Sigmoid colon (tissue), 4 donors: ENCODE measurements around the gene C19orf44.

Experiments used
- EP300 ChIP-seq, 4 donors: sonication (generic); formaldehyde crosslinking; IDR thresholded peaks; one replicate each; pipeline ENCODE4 v1.6.1; 2017; ENCODE audit warnings: antibody characterized with exemption in 4 of 4
- POLR2A ChIP-seq, 2 donors: fragments of 450-650 bp; IDR thresholded peaks; one replicate each; pipeline ENCODE4 v1.6.1; 2016; ENCODE audit warnings: antibody characterized with exemption in 2 of 2, mild to moderate bottlenecking in 2 of 2, moderate library complexity in 2 of 2
- POLR2AphosphoS5 ChIP-seq, 4 donors: sonication (generic); formaldehyde crosslinking; IDR thresholded peaks; one replicate each; pipeline ENCODE4 v1.6.1; 2017; ENCODE audit warnings: antibody characterized with exemption in 4 of 4
- TF ChIP-seq, protein P1 (sequence below), 4 experiments: fragments of 450-650 bp in 3 of 4; fragments of 200-600 bp in 1 of 4; IDR thresholded peaks; one replicate each; pipeline ENCODE4 v1.5.1; 2016 to 2019; ENCODE audit warnings: antibody characterized with exemption in 4 of 4, mild to moderate bottlenecking in 3 of 4, moderate library complexity in 2 of 4

- TF ChIP-seq POLR2AphosphoS5 (IDR thresholded peaks at IDR 0.05) (no peak), POLR2A (IDR thresholded peaks at IDR 0.05) (no peak), EP300 (IDR thresholded peaks at IDR 0.05) (no peak)
- TF ChIP-seq, protein P1, sequence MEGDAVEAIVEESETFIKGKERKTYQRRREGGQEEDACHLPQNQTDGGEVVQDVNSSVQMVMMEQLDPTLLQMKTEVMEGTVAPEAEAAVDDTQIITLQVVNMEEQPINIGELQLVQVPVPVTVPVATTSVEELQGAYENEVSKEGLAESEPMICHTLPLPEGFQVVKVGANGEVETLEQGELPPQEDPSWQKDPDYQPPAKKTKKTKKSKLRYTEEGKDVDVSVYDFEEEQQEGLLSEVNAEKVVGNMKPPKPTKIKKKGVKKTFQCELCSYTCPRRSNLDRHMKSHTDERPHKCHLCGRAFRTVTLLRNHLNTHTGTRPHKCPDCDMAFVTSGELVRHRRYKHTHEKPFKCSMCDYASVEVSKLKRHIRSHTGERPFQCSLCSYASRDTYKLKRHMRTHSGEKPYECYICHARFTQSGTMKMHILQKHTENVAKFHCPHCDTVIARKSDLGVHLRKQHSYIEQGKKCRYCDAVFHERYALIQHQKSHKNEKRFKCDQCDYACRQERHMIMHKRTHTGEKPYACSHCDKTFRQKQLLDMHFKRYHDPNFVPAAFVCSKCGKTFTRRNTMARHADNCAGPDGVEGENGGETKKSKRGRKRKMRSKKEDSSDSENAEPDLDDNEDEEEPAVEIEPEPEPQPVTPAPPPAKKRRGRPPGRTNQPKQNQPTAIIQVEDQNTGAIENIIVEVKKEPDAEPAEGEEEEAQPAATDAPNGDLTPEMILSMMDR (IDR thresholded peaks at IDR 0.05) = no peak
Measured at GRCh38 chr19:16457954-16458331, 38.3 kb upstream of the C19orf44 start.
